Hepatocyte (in vitro differentiated cells): ENCODE measurements around the gene PCYT1A.

Source experiments
- EZH2 ChIP-seq: fragments of 200-600 bp; sonication (generic); IDR thresholded peaks from 2 replicates; pipeline ENCODE4 v1.6.1; 2016; ENCODE audit warnings: antibody characterized with exemption, mild to moderate bottlenecking, borderline replicate concordance
- TF ChIP-seq, protein P1 (sequence below): fragments of 200-600 bp; sonication (generic); IDR thresholded peaks from 2 replicates; pipeline ENCODE4 v1.5.1; 2016; ENCODE audit warnings: antibody characterized with exemption, mild to moderate bottlenecking; ENCODE audit not compliant: poor library complexity

DNA sequence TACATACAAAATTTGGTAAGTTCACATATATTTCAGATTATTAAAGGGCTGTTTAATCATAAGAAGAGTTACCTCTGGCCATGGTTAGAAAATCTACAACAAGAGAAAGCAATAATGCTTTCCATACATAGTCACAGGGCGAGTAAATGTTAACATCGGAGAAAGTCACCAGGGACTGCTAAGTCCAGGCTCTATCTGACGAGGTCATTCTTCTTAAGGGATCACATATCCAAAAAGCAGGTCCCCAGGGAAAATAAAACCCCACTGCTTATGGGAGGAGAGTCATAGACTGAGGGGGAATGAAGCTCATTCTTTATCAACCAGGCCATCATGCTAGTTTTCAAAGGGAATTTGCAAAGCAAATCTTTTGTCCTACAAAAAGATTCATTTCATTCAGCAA lies 3.1 kb downstream of the PCYT1A start:
- TF ChIP-seq, protein P1, sequence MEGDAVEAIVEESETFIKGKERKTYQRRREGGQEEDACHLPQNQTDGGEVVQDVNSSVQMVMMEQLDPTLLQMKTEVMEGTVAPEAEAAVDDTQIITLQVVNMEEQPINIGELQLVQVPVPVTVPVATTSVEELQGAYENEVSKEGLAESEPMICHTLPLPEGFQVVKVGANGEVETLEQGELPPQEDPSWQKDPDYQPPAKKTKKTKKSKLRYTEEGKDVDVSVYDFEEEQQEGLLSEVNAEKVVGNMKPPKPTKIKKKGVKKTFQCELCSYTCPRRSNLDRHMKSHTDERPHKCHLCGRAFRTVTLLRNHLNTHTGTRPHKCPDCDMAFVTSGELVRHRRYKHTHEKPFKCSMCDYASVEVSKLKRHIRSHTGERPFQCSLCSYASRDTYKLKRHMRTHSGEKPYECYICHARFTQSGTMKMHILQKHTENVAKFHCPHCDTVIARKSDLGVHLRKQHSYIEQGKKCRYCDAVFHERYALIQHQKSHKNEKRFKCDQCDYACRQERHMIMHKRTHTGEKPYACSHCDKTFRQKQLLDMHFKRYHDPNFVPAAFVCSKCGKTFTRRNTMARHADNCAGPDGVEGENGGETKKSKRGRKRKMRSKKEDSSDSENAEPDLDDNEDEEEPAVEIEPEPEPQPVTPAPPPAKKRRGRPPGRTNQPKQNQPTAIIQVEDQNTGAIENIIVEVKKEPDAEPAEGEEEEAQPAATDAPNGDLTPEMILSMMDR: no peak
- no peak for TF ChIP-seq EZH2
